AG04450 (cell line): ENCODE measurements around the gene PPP2R5B. TPM values are rescaled to one million over a fixed set of nuclear protein-coding genes. Genes with fewer than 3 reads are reported as not detected.
A peak's percentile ranks its signal among the peaks of the same experiment; 100 is the strongest.

Experiments
- CTCF ChIA-PET: fragments of 300-600, 350-600 bp; formaldehyde crosslinking; extraction: SDS; loops from one replicate; lab custom pipeline; 2022; ENCODE audit warnings: antibody characterized with exemption, inconsistent platforms; lab: Charles Lee
- POLR2A ChIA-PET: fragments of 350-600 bp; formaldehyde crosslinking; extraction: SDS; loops from one replicate; lab custom pipeline; 2021; ENCODE audit warnings: antibody characterized with exemption, inconsistent platforms; lab: Yijun Ruan, JAX
- DNase-seq: peaks from one replicate; pipeline ENCODE4 v3.0.0-alpha.2; 2011; ENCODE audit warnings: low read depth, low spot score
- H3K27ac ChIP-seq: one replicate; pipeline ENCODE4 v1.5.1; 2012; ENCODE audit warnings: low read depth, low read length, control low read depth
- H3K27me3 ChIP-seq: one replicate; pipeline ENCODE4 v1.6.0; 2012; ENCODE audit warnings: low read length; ENCODE audit not compliant: control insufficient read depth, insufficient read depth
- H3K4me3 ChIP-seq: 2 replicates; pipeline ENCODE4 v1.5.1; 2011; ENCODE audit warnings: mild to moderate bottlenecking, low read depth, low read length, control low read depth
- H3K9me3 ChIP-seq: 2 replicates; pipeline ENCODE4 v1.5.1; 2012; ENCODE audit warnings: low read length; ENCODE audit not compliant: control insufficient read depth, insufficient read depth
- polyA plus RNA-seq: library from polyadenylated mRNA; depleted of rRNA; stranded (reverse); fragments of >200 nt; gene quantifications from 2 replicates; pipeline ENCODE4 v1.2.3, GENCODE V29; 2011
- TF ChIP-seq, protein P1 (sequence below): IDR thresholded peaks from 2 replicates; pipeline ENCODE4 v1.5.1; 2011; ENCODE audit warnings: low read depth, low read length, control low read depth, inconsistent platforms

Gene PPP2R5B
- polyA plus RNA-seq, 1 experiment, result 11.2 TPM

- peak overlapping the region; percentile 81 for H3K27ac ChIP-seq
- H3K4me3 ChIP-seq, result peak overlapping the region; percentile 61
- TF ChIP-seq, protein P1, sequence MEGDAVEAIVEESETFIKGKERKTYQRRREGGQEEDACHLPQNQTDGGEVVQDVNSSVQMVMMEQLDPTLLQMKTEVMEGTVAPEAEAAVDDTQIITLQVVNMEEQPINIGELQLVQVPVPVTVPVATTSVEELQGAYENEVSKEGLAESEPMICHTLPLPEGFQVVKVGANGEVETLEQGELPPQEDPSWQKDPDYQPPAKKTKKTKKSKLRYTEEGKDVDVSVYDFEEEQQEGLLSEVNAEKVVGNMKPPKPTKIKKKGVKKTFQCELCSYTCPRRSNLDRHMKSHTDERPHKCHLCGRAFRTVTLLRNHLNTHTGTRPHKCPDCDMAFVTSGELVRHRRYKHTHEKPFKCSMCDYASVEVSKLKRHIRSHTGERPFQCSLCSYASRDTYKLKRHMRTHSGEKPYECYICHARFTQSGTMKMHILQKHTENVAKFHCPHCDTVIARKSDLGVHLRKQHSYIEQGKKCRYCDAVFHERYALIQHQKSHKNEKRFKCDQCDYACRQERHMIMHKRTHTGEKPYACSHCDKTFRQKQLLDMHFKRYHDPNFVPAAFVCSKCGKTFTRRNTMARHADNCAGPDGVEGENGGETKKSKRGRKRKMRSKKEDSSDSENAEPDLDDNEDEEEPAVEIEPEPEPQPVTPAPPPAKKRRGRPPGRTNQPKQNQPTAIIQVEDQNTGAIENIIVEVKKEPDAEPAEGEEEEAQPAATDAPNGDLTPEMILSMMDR, result peak; percentile 52
- peak; percentile 23 for DNase-seq
- CTCF ChIA-PET, result interaction anchor here (1.1 to 1.8 kb wide), 2 partner anchors 27 to 193 kb away, joined by 3 to 4 read pairs; no protein-coding TSS in a partner anchor
- POLR2A ChIA-PET, result interaction anchor here (0.5 to 0.9 kb wide), 2 partner anchors 24 to 199 kb away, joined by 3 to 4 read pairs; partner anchors contain the start of gene ZNHIT2
- H3K27me3 ChIP-seq, result no peaks in the 10 kb centered on the region
- no peaks in the 10 kb centered on the region; the same call in 1 of the 2 replicates for H3K9me3 ChIP-seq
These were observed 6.5 kb upstream of the PPP2R5B start for GRCh38 chr11:64918017-64918416.

DNA sequence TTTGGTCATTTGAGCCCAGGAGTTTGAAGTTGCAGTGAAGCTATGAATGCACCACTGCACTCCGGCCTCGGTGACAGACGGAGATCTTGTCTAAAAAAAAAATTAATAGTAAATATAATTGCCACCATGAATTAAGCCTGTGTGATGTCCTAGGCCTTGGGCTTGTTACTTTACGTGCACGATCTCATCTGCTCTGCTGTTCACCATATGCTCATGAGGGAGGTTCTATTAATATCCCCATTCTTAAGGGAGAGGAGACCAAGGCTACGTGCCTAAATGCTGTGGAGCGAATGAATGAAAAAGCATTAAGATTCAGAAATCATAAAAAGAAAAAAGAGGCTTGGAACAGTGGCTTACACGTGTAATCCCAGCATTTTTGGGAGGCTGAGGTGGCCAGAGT, 4.9 kb upstream of the PPP2R5B start:
- no peak overlapping the region for H3K27ac ChIP-seq
- no peaks in the 10 kb centered on the region for H3K27me3 ChIP-seq
- no peaks in the 10 kb centered on the region; the same call in 1 of the 2 replicates for H3K9me3 ChIP-seq
- POLR2A ChIA-PET, result no interaction called here
- CTCF ChIA-PET, result interaction anchor here (0.7 to 1.8 kb wide), 5 partner anchors 14 to 191 kb away, joined by 3 to 5 read pairs (median 3); partner anchors contain the start of gene ARL2
- TF ChIP-seq, protein P1, result no peak
- DNase-seq, result no peak
- no peak overlapping the region for H3K4me3 ChIP-seq

GRCh38 chr11:64920124-64920523, 4.4 kb upstream of the PPP2R5B start:
- Histone ChIP-seq H3K27ac (no peak overlapping the region), H3K4me3 (no peak overlapping the region), H3K9me3 (no peaks in the 10 kb centered on the region; the same call in 1 of the 2 replicates), H3K27me3 (no peaks in the 10 kb centered on the region)
- POLR2A ChIA-PET, result no interaction called here
- CTCF ChIA-PET, result interaction anchor here (1.1 to 1.8 kb wide), 3 partner anchors 13 to 191 kb away, joined by 3 to 5 read pairs (median 4); partner anchors contain the start of gene ARL2
- no peak for DNase-seq
- TF ChIP-seq, protein P1, result no peak

DNA sequence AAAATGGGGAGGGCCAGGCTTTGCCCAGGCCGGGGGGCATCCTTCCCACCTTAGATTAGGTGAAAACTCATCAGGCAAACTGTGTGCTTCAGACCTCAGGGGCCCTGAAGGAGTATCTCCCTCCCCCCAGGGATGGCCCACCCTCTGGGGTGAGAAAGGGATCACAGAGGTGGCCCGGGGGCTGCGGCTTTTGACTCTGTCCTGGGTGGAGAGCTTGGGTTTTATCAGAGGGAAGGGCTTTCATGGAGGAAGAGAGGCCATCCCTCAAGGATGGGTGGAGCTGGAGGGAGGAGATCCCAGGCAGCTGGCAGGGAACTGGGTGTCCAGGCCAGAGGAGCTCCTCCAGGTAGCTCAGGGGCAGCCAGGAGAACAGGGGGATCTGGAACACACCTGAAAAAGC, 3.1 kb upstream of the PPP2R5B start:
- CTCF ChIA-PET, result interaction anchor here (0.8 kb wide), 1 partner anchor 33 kb away, joined by 4 read pairs; no protein-coding TSS in a partner anchor
- Histone ChIP-seq H3K27ac (no peak overlapping the region), H3K27me3 (no peaks in the 10 kb centered on the region), H3K9me3 (no peaks in the 10 kb centered on the region; the same call in 1 of the 2 replicates), H3K4me3 (no peak overlapping the region)
- POLR2A ChIA-PET, result no interaction called here
- TF ChIP-seq, protein P1, result no peak
- no peak for DNase-seq

- TF ChIP-seq, protein P1, result no peak
- DNase-seq, result no peak
- ChIA-PET POLR2A (no interaction called here), CTCF (interaction anchor here (1.1 to 1.5 kb wide), 2 partner anchors 76 to 79 kb away, joined by 3 to 4 read pairs; partner anchors contain the start of gene CDC42BPG)
- Histone ChIP-seq H3K27ac (no peak overlapping the region), H3K4me3 (no peak overlapping the region), H3K27me3 (no peaks in the 10 kb centered on the region), H3K9me3 (no peaks in the 10 kb centered on the region)
These were observed 1.3 kb upstream of the PPP2R5B start for GRCh38 chr11:64923151-64923661.
